GM19452 (cell line): Measurements from ENCODE around the gene WARS2.
"Not testable (repeated sequence)": the region's sequence is repeated elsewhere in the genome, so short reads cannot be mapped to it uniquely, and the experiment has no call there.

Experiments used
- ATAC-seq: cut with Tn5 transposase; IDR thresholded peaks from one replicate; pipeline ENCODE4 v1.9.1; 2021; ENCODE audit not compliant: unreplicated experiment

Gene WARS2

DNA sequence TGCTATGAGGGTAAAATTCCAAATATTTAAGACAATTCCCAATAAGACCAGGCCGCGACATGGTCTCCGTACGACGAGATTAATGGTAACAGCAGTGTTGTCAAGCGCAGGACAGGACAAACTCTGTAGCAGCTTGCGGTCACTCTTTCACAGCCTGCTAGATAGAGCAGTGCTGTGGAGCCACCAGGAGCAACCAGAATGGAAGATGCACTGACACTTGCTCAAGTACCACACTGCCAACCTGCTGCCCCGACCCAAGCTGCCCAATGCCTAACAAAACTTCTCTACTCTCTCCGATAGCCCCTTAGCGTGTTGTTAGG is 636 bp downstream of the WARS2 start:
- peak; percentile 34 for ATAC-seq

DNA sequence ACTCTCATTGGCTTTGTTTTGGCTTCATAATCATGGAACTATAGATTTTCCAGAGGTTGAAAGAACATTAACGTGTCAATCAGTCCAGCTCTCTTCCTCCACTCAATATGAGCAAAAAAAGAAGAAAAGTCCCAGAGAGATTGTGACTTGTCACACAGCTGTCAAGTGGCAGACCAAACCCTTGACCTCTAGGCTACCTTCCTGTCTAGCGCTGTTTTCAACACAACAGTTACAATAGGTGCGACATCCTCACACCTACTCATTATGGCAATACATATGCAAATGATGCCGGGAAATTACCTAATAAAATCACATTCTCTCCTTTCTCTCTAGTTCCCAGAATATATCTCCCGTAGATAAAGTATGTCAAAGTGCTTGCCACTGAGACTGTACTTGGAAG is 1.1 kb downstream of the WARS2 start:
- ATAC-seq: peak; percentile 24

DNA sequence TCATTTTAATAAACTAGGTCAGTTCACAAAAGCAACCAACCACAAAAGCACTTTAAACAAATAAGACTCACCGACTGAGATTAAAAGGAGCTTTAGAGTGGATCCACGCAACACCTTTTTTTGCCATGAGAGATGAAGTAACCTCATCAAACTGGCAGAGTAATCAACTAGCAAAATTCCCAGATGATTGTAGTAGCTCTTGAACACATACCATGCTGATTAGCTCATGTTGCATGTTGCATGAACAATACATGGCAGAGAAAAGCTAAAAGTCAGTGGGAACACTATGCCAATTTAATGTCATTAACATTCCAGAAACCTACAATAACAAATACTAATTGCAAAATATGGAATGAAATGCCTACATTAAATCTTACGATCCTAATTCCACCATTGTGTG is 4.1 kb downstream of the WARS2 start:
- no peak for ATAC-seq

DNA sequence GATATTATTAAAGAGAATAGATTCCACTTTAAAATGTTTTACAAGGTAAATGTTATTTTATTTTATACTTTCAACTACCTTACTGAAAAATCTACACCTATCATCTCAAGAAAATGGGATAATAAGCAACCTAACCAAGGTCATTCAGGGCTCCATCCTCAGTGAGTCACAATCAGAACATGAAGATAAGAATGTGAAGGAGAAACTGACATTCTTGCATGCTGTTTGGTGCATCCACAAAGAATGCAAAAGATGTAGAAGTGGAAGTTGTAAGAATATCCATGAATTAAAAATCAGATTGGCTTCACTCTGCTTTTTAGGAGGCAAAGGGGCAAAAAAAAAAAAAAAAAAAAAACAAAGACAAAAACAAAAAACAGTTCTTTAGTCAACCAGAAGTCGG is 6.5 kb downstream of the WARS2 start:
- no peak for ATAC-seq

DNA sequence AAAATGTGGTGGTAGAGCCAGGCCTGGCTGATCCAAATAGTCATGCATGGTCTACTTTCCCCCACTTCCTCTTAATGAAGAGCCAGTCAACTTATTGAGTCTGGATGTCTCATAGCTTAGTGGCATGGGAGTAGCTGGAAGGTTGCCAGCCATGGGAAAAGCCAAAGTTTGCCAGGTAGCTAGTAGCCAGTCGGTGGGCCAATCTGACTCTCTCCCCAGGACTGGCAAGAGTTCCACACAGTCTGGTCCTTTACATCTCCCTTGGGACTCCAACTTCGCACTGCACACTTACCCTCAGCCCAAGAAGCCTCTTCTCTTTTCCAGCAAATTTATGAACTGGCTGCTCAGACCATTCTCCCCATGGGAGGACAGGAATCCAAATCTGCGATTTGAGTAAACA is 8.3 kb downstream of the WARS2 start:
- no peak for ATAC-seq

DNA sequence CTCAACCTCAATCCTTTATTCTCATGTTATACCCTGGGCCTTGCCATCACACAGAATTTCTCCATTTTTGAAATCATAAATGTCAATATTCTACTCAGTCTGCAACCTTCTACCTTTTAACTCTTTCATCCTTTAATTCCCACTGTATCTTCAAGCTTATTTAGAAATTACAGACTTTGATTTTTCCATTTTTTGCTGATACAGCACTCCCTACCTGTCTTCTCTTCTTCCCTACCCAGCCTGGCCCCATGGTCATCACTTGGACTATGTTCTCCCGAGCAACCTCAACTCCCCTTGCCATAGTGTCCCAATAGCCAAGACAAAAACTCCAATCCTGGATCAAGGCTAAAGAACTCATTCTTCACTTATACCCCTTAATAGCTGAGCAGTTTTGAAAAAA is 14.6 kb downstream of the WARS2 start:
- ATAC-seq: no peak

DNA sequence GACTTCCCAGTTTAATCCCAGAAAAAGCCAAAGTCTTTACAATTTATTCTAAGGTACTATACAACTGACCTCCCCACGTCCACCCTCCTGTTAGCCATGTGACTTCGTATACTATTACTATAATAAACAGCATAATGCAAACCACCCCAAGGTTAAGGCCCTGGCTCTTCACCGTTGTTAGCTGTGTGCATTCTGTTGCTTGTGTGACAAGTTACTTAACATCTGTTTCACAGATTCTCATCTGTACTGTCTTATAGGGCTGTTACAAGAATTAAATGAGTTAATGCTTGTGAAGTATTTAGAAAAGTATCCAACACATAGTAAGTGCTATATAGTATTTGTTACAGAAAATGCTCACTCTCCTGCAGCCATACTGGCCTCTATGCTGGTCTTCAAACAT is 15.7 kb downstream of the WARS2 start:
- ATAC-seq: no peak

DNA sequence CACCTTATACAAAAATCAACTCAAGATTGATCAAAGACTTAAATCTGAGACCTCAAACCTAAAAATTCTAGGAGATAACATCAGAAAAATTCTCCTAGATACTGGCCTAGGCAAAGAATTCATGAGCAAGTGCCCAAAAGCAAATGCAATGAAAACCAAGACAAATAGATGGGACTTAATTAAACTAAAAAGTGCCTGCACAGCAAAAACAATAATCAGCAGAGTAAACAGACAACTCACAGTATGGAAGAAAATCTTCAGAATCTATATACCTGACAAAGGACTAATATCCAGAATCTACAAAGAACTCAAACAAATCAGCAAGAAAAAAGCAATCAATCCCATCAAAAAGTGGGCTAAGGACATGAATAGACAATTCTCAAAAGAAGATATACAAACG is 18.6 kb downstream of the WARS2 start:
- ATAC-seq: not testable (repeated sequence)

DNA sequence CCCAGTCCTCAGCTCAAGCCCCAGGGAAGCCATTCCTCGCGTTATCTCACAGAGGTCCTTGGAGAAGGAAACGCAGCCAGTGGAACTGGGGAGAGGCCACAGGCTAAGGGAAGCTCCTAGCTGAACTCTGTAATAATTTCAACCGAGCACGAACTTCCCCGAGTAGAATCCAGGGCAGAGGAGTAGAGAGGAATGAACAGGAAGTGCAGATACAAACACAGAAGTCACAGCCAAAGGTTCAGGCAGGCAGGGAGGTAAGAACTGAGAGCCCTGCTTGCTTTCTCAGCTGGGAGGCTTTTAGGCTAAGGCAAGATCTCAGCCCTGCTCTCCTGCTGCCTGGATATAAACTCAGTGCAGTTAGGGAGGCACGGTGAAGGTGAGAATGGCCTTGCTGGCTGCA is 23.7 kb downstream of the WARS2 start:
- no peak for ATAC-seq

DNA sequence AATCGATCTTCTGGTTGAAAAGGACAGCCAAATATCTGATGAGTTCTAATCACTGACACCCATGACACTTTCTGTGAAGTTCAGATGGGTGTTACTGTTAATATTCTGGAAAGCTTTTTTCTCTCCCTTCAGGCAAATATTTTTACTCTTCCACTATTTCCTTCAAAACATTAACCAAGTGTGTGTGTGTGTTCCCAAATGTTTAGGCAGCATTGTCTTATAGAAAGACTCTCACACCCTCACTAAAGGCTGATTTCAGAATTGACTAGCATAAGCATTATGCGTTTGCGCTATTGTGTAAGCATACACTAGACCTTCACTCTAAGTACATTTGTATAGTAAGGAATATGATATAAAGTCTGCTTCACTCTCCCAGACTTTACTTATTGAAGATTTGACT is 24.7 kb downstream of the WARS2 start:
- no peak for ATAC-seq

DNA sequence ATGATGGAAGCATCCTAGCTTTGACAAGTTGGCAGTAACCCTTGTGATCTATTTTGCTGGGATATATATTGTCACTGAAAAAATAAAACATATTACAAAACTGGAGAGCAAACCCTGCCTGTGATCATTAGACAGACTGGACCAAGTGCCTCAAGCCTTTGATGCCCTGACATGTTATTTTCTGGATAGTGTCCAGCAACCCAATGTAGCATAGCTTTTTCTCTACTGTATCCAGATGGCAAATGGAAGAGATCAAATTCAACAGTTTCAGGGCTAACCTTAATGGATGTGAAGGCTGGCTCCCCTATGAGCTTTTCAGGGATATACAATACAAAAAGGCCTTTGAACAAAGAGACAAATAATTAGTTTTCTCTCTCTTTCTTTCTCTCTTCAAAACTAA is 25.1 kb downstream of the WARS2 start:
- no peak for ATAC-seq

DNA sequence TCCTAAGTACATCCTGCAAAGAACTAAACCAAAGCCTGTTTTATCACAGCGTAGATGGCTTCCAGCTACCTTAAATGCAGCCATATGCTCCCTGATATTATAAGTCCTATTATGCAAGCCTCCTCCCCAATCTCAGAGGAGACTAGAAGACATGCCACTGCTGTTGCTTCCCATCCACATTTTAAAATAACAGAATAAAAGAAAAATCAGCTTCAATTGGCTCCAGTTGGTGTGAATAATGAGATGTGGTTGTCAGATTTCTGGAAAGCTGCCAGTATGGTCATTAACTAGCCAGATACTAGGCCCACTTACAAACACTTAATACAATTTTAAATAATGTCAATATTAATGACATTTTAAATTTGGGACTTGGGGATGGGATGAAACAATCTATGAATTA is 25.7 kb downstream of the WARS2 start:
- no peak for ATAC-seq

DNA sequence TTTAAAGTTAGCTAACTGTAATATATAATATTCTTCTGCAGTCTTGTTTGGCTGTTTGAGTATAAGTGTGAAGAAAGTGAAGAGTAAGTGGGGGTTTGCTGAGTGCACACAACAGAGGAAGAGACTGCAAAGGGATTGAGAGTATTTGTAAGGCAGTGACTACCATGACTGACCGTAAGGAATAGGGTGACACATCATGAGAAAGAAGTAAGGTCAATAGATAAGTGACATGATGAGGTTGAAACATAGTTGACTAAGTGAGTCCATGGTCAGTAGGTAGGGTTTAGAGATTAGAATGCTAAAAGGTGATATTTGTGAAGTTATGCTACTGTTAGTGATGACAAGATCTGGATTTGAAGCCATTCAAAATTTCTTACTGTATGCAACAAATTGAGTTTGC is 27.7 kb downstream of the WARS2 start:
- ATAC-seq: no peak

DNA sequence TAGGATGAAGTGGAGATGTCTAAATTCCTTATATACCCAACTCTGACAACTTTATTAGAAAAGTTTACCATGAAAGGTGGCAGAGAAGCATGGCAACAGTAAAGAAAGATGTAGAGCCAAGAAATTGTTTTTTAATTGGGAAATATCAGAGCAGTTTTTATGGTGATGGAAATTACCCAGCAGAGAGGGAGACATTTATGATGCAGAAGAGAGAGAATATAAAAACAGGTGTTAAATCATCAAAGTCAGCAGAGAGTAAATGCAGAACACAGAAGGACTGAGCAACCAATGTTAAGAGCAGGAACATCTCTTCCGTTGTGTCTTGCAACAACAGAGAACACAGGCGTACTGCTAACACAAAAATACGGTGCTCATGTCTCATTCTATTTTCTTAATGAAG is 28.2 kb downstream of the WARS2 start:
- no peak for ATAC-seq

DNA sequence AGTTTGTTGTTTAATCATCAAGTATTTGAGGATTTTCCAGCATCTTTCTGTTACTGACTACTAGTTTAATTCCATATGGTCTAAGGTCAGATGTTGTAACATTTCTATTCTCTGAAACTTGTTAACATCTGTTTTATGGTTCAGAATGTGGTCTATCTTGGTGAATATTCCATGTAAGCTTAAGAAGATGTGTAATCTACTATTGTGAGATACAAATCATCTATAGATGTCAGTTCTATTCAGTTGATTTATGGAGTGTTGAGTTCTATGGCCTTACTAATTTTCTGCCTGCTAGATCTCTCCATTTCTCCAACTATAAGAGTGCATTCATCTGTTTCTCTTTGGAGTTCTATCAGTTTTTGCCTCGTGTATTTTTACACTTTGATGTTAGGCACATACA is 31.5 kb downstream of the WARS2 start:
- no peak for ATAC-seq

DNA sequence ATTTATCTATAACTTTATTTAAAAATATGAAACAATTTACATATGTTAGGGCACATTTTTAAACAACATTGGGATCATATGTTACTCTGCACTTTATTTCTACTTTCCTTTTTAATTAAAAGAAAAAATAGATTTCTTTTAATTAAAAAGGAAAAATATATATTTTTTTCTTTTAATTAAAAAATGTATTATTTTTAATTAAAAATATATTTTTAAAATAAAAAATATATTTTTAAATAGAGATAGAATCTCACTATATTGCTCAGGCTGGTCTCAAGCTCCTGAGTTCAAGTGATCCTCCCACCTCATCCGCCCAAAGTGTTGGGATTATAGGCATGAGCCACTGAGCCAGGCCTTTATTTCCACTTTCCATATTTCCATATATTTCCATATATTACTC is 36.7 kb downstream of the WARS2 start:
- ATAC-seq: no peak

DNA sequence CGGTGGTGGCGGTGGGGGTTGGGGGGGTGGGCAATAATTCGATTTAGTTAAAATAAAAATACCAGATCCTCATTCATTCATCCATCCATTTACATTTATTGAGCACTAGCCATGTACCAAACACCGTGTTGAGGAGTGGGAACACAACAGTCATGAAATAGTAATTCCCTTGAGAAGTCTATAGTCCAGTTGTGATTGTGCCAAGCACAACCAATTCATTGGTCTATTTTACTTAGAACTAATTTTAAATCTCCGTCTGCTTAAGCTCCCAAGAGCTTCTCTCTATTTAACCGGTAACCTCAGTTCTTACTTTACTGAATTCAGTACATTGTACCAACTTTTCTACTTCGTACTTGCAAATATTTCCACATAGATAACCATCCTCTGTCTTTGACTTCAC is 38.4 kb downstream of the WARS2 start:
- no peak for ATAC-seq

DNA sequence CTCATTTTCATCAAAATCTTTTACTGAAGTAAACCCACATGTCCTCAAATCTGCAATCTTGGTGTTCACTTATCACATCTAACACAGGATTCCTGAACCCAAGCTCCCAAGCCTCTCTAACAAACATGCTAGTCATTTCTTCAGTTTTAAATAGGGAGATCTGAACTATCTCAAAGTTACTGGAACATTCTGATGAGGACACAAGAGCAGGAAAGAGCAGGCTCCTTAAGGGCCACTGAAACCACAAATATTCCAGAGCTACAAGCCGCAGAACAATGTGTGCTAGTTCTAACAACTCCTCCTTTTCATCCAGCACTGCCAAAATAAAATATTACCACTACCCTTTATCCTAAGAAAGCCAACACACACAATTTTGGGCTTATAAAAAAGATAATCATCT is 38.9 kb downstream of the WARS2 start:
- no peak for ATAC-seq

DNA sequence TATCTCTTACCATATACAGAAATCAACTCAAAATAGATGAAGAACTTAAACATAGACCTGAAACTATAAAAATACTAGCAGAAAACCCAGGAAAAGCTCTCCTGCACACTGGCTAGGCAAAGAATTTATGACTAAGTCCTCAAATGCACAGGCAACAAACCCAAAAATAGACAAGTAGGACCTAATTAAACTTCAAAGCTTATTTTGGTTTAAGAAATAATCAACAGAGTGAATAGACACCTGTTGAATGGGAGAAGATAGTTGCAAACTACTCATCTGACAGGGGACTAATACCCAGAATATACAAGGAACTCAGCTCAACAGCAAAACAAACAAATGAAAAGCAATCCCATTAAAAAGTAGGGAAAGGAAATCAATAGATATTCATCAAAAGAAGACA is 40.7 kb downstream of the WARS2 start:
- no peak for ATAC-seq

DNA sequence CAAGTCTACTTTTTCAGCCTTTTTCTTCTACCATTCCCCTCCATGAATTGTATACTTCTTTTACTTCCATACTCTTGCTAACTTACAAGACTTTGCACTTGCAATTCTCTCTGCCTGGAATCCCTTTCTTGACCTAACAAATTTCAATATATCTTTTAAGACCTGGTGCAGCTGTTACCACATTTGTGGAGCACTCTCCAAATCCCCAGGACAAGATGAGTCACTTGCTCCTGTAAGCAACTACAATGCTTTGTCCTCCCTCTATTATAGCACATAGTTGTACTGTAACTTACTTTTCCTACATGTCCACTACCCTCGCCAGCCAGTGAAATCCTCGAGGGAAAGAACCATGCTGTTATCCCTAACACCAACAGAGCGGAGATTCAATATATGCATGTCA is 43.1 kb downstream of the WARS2 start:
- ATAC-seq: no peak

DNA sequence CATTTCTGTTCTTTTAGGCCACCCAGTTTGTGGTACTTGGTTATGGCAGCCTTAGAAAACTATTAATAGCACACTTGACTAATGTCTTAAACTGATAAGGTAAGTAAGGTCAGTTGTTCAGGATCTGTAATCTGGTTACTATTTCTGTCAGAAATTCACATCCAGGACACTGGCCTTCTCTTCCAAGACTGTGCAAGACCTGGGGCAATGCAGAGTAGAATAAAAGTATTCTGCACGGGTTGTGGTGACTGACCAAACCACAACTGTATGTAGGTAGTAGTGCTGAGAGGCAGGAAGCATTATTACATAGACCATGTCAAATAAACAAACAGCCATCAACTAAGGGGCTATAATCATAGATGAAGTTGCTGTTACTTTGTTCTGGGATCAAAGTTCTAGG is 46.7 kb downstream of the WARS2 start:
- no peak for ATAC-seq

DNA sequence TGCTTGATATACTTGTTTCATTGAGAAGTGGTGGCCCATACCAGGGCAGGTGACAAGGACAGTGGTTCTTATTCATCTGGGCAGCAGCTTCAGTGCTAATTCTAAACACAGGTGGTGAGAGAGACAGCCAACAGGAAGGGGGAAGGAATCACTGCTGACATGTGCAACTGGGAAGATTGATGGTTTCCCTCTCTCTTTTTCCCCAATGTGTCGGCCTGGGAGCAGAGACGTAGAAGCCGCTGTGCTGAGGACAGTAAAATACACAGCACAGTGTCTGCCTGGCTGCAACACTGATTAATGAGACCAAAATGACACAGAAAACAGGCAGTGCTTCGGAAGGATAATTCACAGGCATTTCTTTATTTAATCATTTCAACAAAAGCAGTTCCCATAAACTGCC is 48.8 kb downstream of the WARS2 start:
- ATAC-seq: no peak

DNA sequence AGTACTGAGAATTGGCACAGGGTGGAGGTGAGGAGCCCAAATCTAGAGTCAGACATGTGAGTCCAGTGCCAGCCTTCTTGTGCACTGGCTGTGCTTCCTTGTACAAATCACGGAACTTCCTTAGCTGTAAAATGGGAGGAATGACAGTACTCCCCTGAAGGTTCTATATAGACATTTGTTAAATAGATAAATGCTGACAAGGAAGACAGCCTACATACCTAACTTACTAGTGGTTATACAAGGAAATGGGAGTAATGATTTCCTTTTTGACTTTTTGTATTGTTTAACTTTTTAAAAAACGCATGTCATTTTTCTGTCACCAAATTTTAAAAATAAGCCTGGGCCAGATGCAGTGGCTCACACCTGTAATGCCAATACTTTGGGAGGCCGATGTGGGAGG is 50.2 kb downstream of the WARS2 start:
- ATAC-seq: no peak

DNA sequence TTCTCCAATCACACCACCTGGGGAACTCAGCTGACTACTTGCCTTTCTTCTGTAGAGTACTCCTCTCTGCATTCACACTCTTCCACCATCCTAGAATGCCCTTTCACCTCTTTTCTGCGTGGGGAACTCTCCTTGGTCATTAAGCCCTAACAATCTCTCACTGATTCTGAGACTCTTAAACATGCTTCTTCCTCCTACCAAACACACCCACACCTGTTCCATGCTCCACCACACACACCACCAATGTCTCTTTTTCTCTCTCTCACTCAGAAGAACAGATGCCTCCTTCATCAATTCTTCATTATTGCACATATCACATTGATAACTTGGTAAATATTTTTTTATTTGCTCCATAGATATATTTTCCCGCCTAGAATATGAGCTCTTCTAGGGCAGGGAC is 53.6 kb downstream of the WARS2 start:
- ATAC-seq: no peak
